Inflammatory macrophage treated with lipopolysaccharide for 4 hours (primary cell): Measurements from ENCODE around the gene HIC1.

ENCODE experiments used
- DNase-seq: peaks from one replicate; pipeline ENCODE4 v3.0.0-alpha.2; 2020

The HIC1 gene

DNA sequence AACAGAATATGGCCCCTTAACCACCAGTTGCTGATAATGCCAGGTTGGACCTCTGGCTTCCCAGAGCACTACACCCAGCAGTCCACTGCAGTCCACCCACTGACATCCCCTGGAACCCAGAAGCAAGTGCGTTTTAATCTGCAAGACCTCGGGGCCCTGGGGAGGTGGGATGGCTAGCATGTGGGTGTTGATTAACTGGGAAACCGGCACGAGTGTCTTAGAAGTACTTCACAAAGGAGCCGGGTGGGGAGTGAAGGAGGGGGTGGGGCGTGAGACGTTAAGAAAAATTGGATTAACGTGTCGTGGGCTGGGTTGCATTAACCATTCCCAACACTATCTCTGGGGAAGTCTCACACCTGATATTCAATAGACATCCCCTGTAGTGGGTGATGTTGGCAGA lies 6.1 kb upstream of the HIC1 start:
- no peak for DNase-seq

DNA sequence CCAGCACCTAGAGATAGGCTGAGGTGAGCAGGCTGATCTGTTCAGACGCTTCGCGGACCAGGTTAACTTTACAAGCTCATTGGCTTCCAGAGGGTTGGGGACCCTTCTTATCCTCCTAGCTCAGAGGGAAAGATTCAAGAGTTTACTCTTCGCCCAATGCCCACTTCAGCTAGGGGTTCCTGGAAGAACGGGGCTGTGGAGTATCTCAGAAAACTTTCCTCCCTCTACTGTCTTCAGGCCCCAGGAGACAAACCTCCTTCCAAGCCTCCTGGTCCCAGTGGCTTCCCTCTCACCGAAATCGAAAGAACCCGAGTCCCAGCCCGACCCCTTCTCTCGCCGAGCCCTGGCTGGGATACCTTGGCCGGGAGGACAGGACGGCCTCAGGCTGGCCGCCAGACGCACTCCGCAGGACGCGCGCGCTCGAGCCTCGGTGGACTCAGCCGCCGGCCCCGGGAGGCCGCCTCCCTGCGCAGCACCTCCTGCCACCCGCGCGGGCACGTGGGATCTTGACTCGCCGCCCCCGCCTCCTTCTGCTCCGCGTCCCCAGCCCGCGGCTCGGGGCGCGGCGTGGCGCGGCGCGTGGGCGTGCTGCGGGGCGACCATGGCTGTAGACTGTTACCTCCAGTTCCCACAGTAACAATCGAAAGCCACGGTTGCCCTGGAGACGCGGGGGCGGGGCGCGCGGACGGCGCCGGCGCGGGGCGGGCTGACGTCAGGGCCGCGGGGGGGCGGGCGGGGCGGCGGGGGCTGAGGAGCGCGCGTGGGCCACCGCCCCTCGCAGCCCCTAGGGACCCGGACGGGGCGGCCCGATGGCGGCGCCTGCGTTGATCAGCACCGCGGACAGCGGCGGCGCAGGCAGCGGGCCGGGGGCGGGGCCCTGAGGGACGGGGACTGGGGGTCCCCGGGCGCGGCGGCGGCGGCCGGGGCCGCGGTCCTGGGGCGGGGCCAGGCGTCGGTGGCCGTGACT lies 5.3 kb upstream of the HIC1 start:
- peak; percentile 83 for DNase-seq

GRCh38 chr17:2050300-2051060 lies 4.4 kb upstream of the HIC1 start:
- peak; percentile 77 for DNase-seq

DNA sequence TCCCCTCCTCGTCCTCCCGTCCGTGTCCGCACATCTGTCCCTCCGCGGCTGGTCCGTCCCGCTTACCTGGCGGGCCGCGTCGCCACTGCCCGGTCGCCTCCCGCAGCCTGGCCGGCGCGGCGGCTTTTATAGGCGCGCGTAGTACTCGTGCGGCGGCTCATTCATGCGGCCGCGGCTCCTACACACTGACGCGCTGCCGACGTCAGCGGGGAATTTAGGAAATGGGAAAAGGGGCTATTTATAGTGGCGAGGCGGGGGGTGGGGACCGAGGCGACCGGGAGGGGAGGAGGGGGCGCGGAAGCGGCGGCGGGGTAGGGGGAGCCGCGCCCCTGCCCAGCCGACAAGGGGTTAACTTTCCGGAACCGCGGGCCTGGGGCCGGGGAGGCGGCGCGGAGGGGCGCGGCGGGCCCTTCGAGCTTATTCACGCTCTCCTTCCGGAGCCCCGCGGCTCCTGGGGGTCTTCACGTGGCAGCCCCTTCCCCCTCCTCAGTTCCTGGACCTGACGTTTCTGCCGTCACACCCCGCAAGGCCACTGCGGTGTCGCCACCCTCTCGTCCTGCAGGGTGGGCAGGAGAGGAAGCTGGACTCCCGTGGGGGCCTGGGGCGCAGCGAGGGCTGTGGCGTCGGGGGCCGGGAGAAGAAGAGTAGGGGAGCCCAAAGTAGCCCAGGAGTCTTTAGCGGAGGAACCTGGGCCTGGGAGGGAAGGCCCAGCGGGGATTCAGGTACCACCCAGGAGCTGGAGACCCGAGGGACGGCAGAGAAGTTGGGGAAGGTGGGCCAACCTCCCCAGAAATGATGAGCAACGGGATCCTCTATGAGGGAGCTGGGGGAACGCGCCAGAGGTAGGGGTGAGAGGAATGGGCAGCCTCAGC lies 3.6 kb upstream of the HIC1 start:
- DNase-seq, result peak; percentile 54

GRCh38 chr17:2051933-2052559 lies 2.9 kb upstream of the HIC1 start:
- no peak for DNase-seq

- DNase-seq, result peak; percentile 63
These were observed 1.3 kb upstream of the HIC1 start for GRCh38 chr17:2053380-2054261.

DNA sequence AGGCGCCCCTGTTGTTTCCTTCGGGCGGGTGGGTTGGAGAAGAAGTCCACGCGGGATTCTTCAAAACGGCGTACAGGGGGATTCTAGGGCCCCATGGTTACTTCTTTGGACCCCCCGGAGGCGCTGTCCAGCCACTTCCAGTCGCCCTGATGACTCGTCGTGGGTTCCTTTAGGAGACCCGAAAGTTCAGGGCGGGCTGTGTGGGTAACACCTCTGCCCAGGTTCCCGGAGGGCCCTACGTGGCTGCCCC lies 716 bp upstream of the HIC1 start:
- no peak for DNase-seq

DNA sequence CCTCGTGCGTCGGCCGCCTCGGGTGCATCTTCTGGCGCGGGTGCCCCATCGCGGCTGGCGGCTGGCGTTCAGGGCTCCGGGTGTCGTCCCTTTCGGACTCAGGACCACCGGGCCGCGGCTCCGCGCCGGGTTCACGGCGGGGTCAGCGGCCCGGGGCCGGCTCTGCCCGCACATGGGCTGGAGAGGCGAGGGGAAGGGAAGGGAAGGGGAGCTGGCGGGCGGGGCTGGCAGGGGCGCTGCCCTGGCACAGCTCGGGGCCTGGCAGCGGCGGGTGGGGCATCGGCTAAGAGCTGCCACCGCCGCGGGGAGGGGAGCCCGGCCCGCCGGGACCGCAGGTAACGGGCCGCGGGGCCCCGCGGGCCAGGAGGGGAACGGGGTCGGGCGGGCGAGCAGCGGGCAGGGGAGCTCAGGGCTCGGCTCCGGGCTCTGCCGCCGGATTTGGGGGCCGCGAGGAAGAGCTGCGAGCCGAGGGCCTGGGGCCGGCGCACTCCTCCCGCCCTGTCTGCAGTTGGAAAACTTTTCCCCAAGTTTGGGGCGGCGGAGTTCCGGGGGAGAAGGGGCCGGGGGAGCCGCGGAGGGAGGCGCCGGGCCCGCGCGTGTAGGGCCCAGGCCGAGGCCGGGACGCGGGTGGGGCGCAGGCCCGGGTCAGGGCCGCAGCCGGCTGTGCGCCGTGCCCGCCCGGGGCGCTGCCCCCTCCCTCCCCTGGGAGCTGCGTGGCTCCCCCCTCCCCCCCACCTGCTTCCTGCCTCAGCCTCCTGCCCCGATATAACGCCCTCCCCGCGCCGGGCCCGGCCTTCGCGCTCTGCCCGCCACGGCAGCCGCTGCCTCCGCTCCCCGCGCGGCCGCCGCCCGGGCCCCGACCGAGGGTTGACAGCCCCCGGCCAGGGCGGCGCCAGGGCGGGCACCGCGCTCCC lies 646 bp downstream of the HIC1 start:
- peak; percentile 10 for DNase-seq

DNA sequence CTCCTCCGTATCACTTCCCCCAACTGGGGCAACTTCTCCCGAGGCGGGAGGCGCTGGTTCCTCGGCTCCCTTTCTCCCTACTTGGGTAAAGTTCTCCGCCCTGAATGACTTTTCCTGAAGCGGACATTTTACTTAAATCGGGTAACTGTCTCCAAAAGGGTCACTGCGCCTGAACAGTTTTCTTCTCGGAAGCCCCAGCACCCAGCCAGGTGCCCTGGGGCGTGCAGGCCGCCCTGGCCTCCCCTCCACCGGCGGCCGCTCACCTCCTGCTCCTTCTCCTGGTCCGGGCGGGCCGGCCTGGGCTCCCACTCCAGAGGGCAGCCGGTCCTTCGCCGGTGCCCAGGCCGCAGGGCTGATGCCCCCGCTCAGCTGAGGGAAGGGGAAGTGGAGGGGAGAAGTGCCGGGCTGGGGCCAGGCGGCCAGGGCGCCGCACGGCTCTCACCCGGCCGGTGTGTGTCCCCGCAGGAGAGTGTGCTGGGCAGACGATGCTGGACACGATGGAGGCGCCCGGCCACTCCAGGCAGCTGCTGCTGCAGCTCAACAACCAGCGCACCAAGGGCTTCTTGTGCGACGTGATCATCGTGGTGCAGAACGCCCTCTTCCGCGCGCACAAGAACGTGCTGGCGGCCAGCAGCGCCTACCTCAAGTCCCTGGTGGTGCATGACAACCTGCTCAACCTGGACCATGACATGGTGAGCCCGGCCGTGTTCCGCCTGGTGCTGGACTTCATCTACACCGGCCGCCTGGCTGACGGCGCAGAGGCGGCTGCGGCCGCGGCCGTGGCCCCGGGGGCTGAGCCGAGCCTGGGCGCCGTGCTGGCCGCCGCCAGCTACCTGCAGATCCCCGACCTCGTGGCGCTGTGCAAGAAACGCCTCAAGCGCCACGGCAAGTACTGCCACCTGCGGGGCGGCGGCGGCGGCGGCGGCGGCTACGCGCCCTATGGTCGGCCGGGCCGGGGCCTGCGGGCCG lies 1.6 kb downstream of the HIC1 start:
- DNase-seq, result peak; percentile 43

- no peak for DNase-seq
These were observed 2.4 kb downstream of the HIC1 start for GRCh38 chr17:2057175-2057759.

GRCh38 chr17:2057760-2058585 lies 3.1 kb downstream of the HIC1 start:
- DNase-seq, result no peak

DNA sequence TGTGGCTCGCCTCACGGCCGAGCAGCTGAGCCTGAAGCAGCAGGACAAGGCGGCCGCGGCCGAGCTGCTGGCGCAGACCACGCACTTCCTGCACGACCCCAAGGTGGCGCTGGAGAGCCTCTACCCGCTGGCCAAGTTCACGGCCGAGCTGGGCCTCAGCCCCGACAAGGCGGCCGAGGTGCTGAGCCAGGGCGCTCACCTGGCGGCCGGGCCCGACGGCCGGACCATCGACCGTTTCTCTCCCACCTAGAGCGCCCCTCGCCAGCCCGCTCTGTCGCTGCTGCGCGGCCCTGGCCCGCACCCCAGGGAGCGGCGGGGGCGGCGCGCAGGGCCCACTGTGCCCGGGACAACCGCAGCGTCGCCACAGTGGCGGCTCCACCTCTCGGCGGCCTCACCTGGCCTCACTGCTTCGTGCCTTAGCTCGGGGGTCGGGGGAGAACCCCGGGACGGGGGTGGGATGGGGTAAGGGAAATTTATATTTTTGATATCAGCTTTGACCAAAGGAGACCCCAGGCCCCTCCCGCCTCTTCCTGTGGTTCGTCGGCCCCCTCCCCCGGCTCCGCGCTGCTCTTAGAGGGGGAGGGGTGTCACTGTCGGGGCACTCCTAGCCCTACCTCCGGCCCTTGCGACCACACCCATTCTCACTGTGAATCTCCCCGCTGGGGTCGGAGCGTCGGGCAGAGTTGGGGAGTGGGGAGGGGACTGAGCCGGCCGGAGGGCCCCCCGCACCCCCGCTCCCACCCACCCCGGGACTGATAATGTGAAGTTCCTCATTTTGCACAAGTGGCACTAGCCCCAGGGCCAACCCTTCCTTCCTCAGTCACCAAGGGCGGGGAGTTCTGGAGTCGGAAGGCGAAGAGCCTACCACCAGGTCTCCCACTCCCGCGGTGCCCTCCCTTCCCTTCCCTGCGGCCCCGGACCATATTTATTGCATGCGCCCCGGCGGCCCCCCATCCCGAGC lies 4.0 kb downstream of the HIC1 start:
- DNase-seq, result peak; percentile 76

DNA sequence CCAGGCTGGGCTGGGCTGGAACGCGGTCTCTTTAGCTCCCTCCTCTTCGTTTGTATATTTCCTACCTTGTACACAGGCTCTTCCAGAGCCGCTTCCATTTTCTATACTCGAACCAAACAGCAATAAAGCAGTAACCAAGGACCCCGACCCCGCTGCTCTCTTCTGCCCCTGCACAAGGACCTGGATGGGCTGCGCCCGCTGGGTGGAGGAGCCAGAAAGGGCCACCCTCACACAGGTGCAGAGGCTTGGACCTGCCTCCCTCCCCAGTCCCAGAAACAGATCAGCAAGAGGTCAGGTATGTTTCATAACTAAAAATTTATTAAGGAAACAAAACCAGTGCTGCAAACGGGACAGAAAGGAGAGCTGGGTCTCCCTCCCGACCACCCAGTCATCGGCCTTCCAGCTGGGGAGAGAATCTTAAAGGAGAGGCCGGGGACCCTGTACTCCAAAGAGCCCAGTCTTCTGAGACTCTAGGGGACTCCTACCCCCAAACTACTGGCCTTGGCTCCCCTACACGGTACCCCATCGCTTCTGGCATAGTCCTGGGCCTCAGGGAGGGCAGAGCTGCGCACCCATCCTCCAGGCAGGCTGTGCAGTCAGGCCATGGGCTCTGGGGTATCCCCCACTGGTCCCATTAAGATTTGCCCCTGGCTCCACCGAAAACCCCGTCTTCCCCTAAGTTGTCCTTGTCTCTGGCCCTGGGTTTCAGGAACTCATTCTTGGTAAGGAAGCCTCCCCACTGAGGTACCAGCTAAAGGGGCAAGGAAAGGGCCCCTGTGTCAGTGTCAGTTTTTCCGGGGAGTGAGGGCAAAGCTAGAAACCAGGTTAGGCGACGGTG lies 4.9 kb downstream of the HIC1 start:
- DNase-seq, result no peak

DNA sequence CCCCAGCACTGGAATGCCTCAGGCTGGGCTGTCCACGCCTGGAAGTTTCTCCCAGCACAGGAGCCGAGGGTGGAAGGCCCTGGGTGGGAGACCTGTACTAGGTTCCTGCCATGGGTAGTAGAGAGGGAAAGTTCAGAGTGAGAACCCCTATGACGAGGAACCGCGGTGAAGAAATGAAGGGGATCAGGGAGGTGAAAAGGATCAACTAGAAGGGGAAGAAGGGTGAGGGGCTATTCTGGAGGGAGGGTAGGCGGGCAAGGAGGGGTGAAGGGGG lies 5.4 kb downstream of the HIC1 start:
- no peak for DNase-seq

GRCh38 chr17:2060681-2061440 lies 6.0 kb downstream of the HIC1 start:
- no peak for DNase-seq
